Activated T-cell treated with anti-CD3 and anti-CD28 coated beads, Interleukin-2, amount 50 U/mL, for 48 hours (primary cell): ENCODE results near the gene UTP4.
"Not testable (repeated sequence)": the region's sequence is repeated elsewhere in the genome, so short reads cannot be mapped to it uniquely, and the experiment has no call there.

Source experiments
- DNase-seq, 2 experiments: peaks; one replicate each; pipeline ENCODE4 v3.0.0-alpha.2; 2020

UTP4 gene

GRCh38 chr16:69111216-69111875 is 21.1 kb upstream of the UTP4 start:
- no peak for DNase-seq

GRCh38 chr16:69111876-69112230 is 20.6 kb upstream of the UTP4 start:
- DNase-seq: no peak

GRCh38 chr16:69112285-69113129 is 19.9 kb upstream of the UTP4 start:
- peak; percentile 67 to 73 for DNase-seq

GRCh38 chr16:69113216-69113615 is 19.2 kb upstream of the UTP4 start:
- DNase-seq: no peak

GRCh38 chr16:69114346-69114975 is 18.0 kb upstream of the UTP4 start:
- no peak for DNase-seq

GRCh38 chr16:69114976-69115355 is 17.5 kb upstream of the UTP4 start:
- no peak for DNase-seq

GRCh38 chr16:69115361-69115760 is 17.1 kb upstream of the UTP4 start:
- DNase-seq: no peak

GRCh38 chr16:69115837-69116236 is 16.6 kb upstream of the UTP4 start:
- DNase-seq: no peak

GRCh38 chr16:69116256-69116875 is 16.1 kb upstream of the UTP4 start:
- no peak for DNase-seq

GRCh38 chr16:69116906-69117305 is 15.5 kb upstream of the UTP4 start:
- DNase-seq: no peak

GRCh38 chr16:69118468-69118867 is 14.0 kb upstream of the UTP4 start:
- DNase-seq: no peak

GRCh38 chr16:69118994-69119393 is 13.5 kb upstream of the UTP4 start:
- DNase-seq: no peak

GRCh38 chr16:69119536-69119935 is 12.9 kb upstream of the UTP4 start:
- no peak for DNase-seq

GRCh38 chr16:69120096-69120664 is 12.3 kb upstream of the UTP4 start:
- DNase-seq: no peak

- DNase-seq: peak; percentile 58 to 69
Measured at GRCh38 chr16:69123910-69124309, 8.5 kb upstream of the UTP4 start.

GRCh38 chr16:69124406-69124805 is 8.0 kb upstream of the UTP4 start:
- DNase-seq: not testable (repeated sequence)

- not testable (repeated sequence) for DNase-seq
Measured at GRCh38 chr16:69124961-69125360, 7.5 kb upstream of the UTP4 start.

- no peak for DNase-seq
Measured at GRCh38 chr16:69126221-69126620, 6.2 kb upstream of the UTP4 start.

- DNase-seq: not testable (repeated sequence)
Measured at GRCh38 chr16:69126801-69127200, 5.6 kb upstream of the UTP4 start.

- no peak for DNase-seq
Measured at GRCh38 chr16:69127966-69128510, 4.4 kb upstream of the UTP4 start.

- no peak for DNase-seq
Measured at GRCh38 chr16:69130461-69130860, 2.0 kb upstream of the UTP4 start.

GRCh38 chr16:69131167-69131838 is 1.1 kb upstream of the UTP4 start:
- no peak for DNase-seq
